HepG2 (cell line): ENCODE results near the gene NPAS2. TPM values are rescaled to one million over a fixed set of nuclear protein-coding genes. Genes with fewer than 3 reads are reported as not detected.

ENCODE experiments used
- ARID4A ChIP-seq: sonication (generic); formaldehyde crosslinking; IDR thresholded peaks from 2 replicates; pipeline ENCODE4 v1.5.0; 2020; ENCODE audit warnings: mild to moderate bottlenecking, missing genetic modification reagents, borderline replicate concordance
- CSRNP2 ChIP-seq: sonication (generic); formaldehyde crosslinking; conservative IDR thresholded peaks from 2 replicates; pipeline ENCODE4 v1.8.0; 2022; ENCODE audit warnings: low read depth, missing genetic modification reagents
- EEA1 ChIP-seq: sonication (generic); formaldehyde crosslinking; IDR thresholded peaks from 2 replicates; pipeline ENCODE4 v1.5.1; 2020; ENCODE audit warnings: mild to moderate bottlenecking, missing genetic modification reagents, borderline replicate concordance
- ELF1 ChIP-seq: sonication (generic); formaldehyde crosslinking; IDR thresholded peaks from 2 replicates; pipeline ENCODE4 v1.4.0; 2020; ENCODE audit warnings: missing genetic modification reagents
- FOXA1 ChIP-seq, 2 experiments: fragments of 450-650 bp in 1 of 2; sonication (generic) in 1 of 2; formaldehyde crosslinking in 1 of 2; IDR thresholded peaks; 2 replicates each; pipeline versions ENCODE4 v1.4.0 to v1.6.1; 2016 to 2020; ENCODE audit warnings: missing genetic modification reagents in 1 of 2
- FOXK2 ChIP-seq: fragments of 450-650 bp; IDR thresholded peaks from 2 replicates; pipeline ENCODE4 v1.6.1; 2016
- HCFC1 ChIP-seq: fragments of 150-350 bp; IDR thresholded peaks from 2 replicates; pipeline ENCODE4 v1.6.1; 2014; ENCODE audit warnings: low read depth, low read length
- HMG20A ChIP-seq: IDR thresholded peaks from 2 replicates; pipeline ENCODE4 v1.6.1; 2016; ENCODE audit warnings: borderline replicate concordance
- HMG20B ChIP-seq: conservative IDR thresholded peaks from 2 replicates; pipeline ENCODE4 v1.6.1; 2016; ENCODE audit warnings: missing genetic modification reagents, missing compliant biosample characterization
- RXRB ChIP-seq: IDR thresholded peaks from 2 replicates; pipeline ENCODE4 v1.6.1; 2016; ENCODE audit warnings: borderline replicate concordance, missing genetic modification reagents, missing compliant biosample characterization
- SALL1 ChIP-seq: sonication (generic); formaldehyde crosslinking; IDR thresholded peaks from 2 replicates; pipeline ENCODE4 v1.8.0; 2022; ENCODE audit warnings: mild to moderate bottlenecking, missing genetic modification reagents
- SKI ChIP-seq: fragments of 450-650 bp; IDR thresholded peaks from one replicate; pipeline ENCODE4 v1.6.1; 2018; ENCODE audit warnings: mild to moderate bottlenecking; ENCODE audit not compliant: partially characterized antibody
- TCF12 ChIP-seq, 2 experiments: fragments of 450-650 bp in 1 of 2; sonication (generic) in 1 of 2; formaldehyde crosslinking in 1 of 2; IDR thresholded peaks; 2 replicates each; pipeline versions ENCODE4 v1.6.1 to v1.8.0; 2017 to 2022; ENCODE audit warnings: antibody characterized with exemption in 1 of 2, mild to moderate bottlenecking in 1 of 2, missing genetic modification reagents in 1 of 2, moderate library complexity in 1 of 2
- U2AF1 ChIP-seq: fragments of 200-400 bp; formaldehyde crosslinking; optimal IDR thresholded peaks from 2 replicates; pipeline ENCODE3; 2017; ENCODE audit warnings: mild to moderate bottlenecking, low read depth, low read length
- U2AF2 ChIP-seq: fragments of 200-400 bp; formaldehyde crosslinking; IDR thresholded peaks from 2 replicates; pipeline ENCODE4 v1.6.1; 2017; ENCODE audit warnings: low read depth, mild to moderate bottlenecking, low read length
- ZBTB8A ChIP-seq: sonication (generic); formaldehyde crosslinking; IDR thresholded peaks from 2 replicates; pipeline ENCODE4 v1.4.0; 2020; ENCODE audit warnings: mild to moderate bottlenecking, low read depth, missing genetic modification reagents, borderline replicate concordance
- ZC3H13 ChIP-seq: sonication (generic); formaldehyde crosslinking; IDR thresholded peaks from 2 replicates; pipeline ENCODE4 v1.8.1; 2023; ENCODE audit warnings: mild to moderate bottlenecking, missing genetic modification reagents, moderate library complexity
- ZNF296 ChIP-seq: sonication (generic); formaldehyde crosslinking; conservative IDR thresholded peaks from 2 replicates; pipeline ENCODE4 v1.5.0; 2020; ENCODE audit warnings: mild to moderate bottlenecking, missing genetic modification reagents
- ZNF367 ChIP-seq: sonication (generic); formaldehyde crosslinking; IDR thresholded peaks from 2 replicates; pipeline ENCODE4 v1.4.0; 2020; ENCODE audit warnings: missing genetic modification reagents, borderline replicate concordance
- ZNF768 ChIP-seq: sonication (generic); formaldehyde crosslinking; IDR thresholded peaks from 2 replicates; pipeline ENCODE4 v1.4.0; 2020; ENCODE audit warnings: missing genetic modification reagents
- polyA plus RNA-seq, 8 experiments: library from polyadenylated mRNA; depleted of rRNA in 3 of 8; stranded (reverse) in 7 of 8; unstranded in 1 of 8; fragments of >200 nt; fragmentation: Illumina TruSeq in 4 of 8; extraction: Trizol in 4 of 8; gene quantifications; 2 replicates each; pipeline versions ENCODE4 v1.2.1 to v1.2.3, GENCODE V29; 2011 to 2016; ENCODE audit warnings: low read depth in 4 of 8, missing spikeins in 1 of 8, mixed read lengths in 1 of 8; ENCODE audit not compliant: insufficient read depth in 1 of 8
- total RNA-seq, 5 experiments: library from RNA; depleted of rRNA; stranded (reverse); fragments of >200 nt; fragmentation: Illumina TruSeq; extraction: Trizol; gene quantifications; 2 replicates each; pipeline ENCODE4 v1.2.3, GENCODE V29; 2016; ENCODE audit warnings: low read depth in 1 of 5
- TF ChIP-seq, protein P1 (sequence below): sonication (generic); formaldehyde crosslinking; IDR thresholded peaks from 2 replicates; pipeline ENCODE4 v1.5.0; 2020; ENCODE audit warnings: mild to moderate bottlenecking, missing genetic modification reagents, moderate library complexity
- TF ChIP-seq, protein P2 (sequence below): IDR thresholded peaks from 2 replicates; pipeline ENCODE4 v1.6.1; 2016

The NPAS2 gene
- total and polyA plus RNA-seq, 2 of the 13 experiments (the other 11 are each of a cell fraction or from before 2014, with no cell fraction given): 14.8 to 37.5 TPM

GRCh38 chr2:100780203-100781008, 39.5 kb upstream of the NPAS2 start (continued):
- TF ChIP-seq, protein P1, sequence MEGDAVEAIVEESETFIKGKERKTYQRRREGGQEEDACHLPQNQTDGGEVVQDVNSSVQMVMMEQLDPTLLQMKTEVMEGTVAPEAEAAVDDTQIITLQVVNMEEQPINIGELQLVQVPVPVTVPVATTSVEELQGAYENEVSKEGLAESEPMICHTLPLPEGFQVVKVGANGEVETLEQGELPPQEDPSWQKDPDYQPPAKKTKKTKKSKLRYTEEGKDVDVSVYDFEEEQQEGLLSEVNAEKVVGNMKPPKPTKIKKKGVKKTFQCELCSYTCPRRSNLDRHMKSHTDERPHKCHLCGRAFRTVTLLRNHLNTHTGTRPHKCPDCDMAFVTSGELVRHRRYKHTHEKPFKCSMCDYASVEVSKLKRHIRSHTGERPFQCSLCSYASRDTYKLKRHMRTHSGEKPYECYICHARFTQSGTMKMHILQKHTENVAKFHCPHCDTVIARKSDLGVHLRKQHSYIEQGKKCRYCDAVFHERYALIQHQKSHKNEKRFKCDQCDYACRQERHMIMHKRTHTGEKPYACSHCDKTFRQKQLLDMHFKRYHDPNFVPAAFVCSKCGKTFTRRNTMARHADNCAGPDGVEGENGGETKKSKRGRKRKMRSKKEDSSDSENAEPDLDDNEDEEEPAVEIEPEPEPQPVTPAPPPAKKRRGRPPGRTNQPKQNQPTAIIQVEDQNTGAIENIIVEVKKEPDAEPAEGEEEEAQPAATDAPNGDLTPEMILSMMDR (CRISPR knock-in tag): peak; percentile 37
- TF ChIP-seq FOXK2 (0 out of 2 replicates have a peak, but pooled peaks have one; percentile 7), U2AF2 (no peak), ZNF367 (no peak), SKI (peak; percentile 57), ELF1 (CRISPR knock-in tag) (peak; percentile 61), FOXA1 (IDR thresholded peaks at IDR 0.05) (no peak), FOXA1 (CRISPR knock-in tag; IDR thresholded peaks at IDR 0.05) (peak; percentile 80), SALL1 (CRISPR knock-in tag) (peak; percentile 74), U2AF1 (no peak), RXRB (CRISPR knock-in tag) (peak; percentile 97), HMG20B (CRISPR knock-in tag) (peak; percentile 92), ZBTB8A (CRISPR knock-in tag) (peak; percentile 87; the same call in 1 of the 2 replicates), ZNF768 (no peak; the same call in 1 of the 2 replicates), TCF12 (IDR thresholded peaks at IDR 0.05) (no peak), TCF12 (CRISPR knock-in tag; IDR thresholded peaks at IDR 0.05) (peak; percentile 93), ARID4A (CRISPR knock-in tag) (peak; percentile 65; the same call in 1 of the 2 replicates), ZNF296 (CRISPR knock-in tag) (no peak), CSRNP2 (CRISPR knock-in tag) (no peak), HMG20A (CRISPR knock-in tag) (peak; percentile 98), EEA1 (CRISPR knock-in tag) (peak; percentile 36; the same call in 1 of the 2 replicates), HCFC1 (no peak), ZC3H13 (peak; percentile 81)
- TF ChIP-seq, protein P2, sequence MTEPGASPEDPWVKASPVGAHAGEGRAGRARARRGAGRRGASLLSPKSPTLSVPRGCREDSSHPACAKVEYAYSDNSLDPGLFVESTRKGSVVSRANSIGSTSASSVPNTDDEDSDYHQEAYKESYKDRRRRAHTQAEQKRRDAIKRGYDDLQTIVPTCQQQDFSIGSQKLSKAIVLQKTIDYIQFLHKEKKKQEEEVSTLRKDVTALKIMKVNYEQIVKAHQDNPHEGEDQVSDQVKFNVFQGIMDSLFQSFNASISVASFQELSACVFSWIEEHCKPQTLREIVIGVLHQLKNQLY (CRISPR knock-in tag): peak; percentile 96
